ENCODE measurements around the gene RAG2. TPM values are rescaled to one million over a fixed set of nuclear protein-coding genes. Genes with fewer than 3 reads are reported as not detected.

The RAG2 gene
- total RNA-seq (not detected in 2 replicates), polyA plus RNA-seq (not detected in 2 replicates), polyA minus RNA-seq (not detected in 2 replicates), Bru-seq, nascent RNA (not detected), BruChase-seq, experiment 1, labeled RNA remaining after a 6-hour chase (not detected), BruChase-seq, experiment 2, labeled RNA remaining after a 2-hour chase (not detected)
- polyA plus RNA-seq (2011; cell fraction: cytosol; rRNA removed) = not detected in 2 replicates
- polyA plus RNA-seq (2011; cell fraction: nucleus; rRNA removed) = not detected in 2 replicates
- not detected in 2 replicates for polyA plus RNA-seq (2012)
- not detected for polyA minus RNA-seq (2011; cell fraction: cytosol; rRNA and poly(A)+ RNA removed)
- not detected in 2 replicates for polyA minus RNA-seq (2011; cell fraction: nucleus; rRNA and poly(A)+ RNA removed)
- long read RNA-seq, partial matches to known transcripts = 0 of 4 reads
- long read RNA-seq, other reads (novel, unspliced or antisense) = 4 of 4 reads

- no peaks in the 10 kb centered on the region for H3K36me3 ChIP-seq (ENCODE audit: control insufficient read depth in 2 of 2, extremely low read depth in 1 of 2, insufficient read depth in 2 of 2, low read length in 2 of 2)
- no peaks in the 10 kb centered on the region for H3K9me3 ChIP-seq (replicated peaks; ENCODE audit: control insufficient read depth, insufficient read depth, low read length)
- intact Hi-C loops (cut with micrococcal nuclease) (no loop called here), dilution Hi-C loops (cut with MboI; ENCODE audit: extremely low pct_ligation_motif_present, low sequenced_read_pairs) (no loop called here)
- H3K79me2 ChIP-seq (ENCODE audit: control insufficient read depth, insufficient read depth, low read length) = no peaks in the 10 kb centered on the region
- FAIRE-seq (no peak), DNase-seq (ENCODE audit: low read depth, low spot score) (no peak)
- H3K9me1 ChIP-seq (replicated peaks; ENCODE audit: control insufficient read depth, extremely low read depth, insufficient read depth, low read length) = no peaks in the 10 kb centered on the region
- no peak within 1 kb of the TSS for H3K9ac ChIP-seq (replicated peaks; ENCODE audit: extremely low read depth, insufficient read depth, low read length)
- H3K4me3 ChIP-seq (replicated peaks in 1 of 3; ENCODE audit: insufficient read depth in 1 of 3, low read depth in 1 of 3, low read length in 3 of 3) = no peak within 1 kb of the TSS
- H4K20me1 ChIP-seq (replicated peaks; ENCODE audit: control insufficient read depth, extremely low read depth, insufficient read depth, low read length) = no peaks in the 10 kb centered on the region
- no peaks in the 10 kb centered on the region for H3K27me3 ChIP-seq (ENCODE audit: control insufficient read depth in 2 of 2, insufficient read depth in 2 of 2, low read length in 2 of 2)
- H3K27ac ChIP-seq (ENCODE audit: insufficient read depth, low read depth, low read length) = no peak within 1 kb of the TSS
- no peak for TF ChIP-seq FOS (IDR thresholded peaks at IDR 0.05; ENCODE audit: borderline replicate concordance, insufficient read depth, low read length)
- TF ChIP-seq JUN (IDR thresholded peaks at IDR 0.05; ENCODE audit: borderline replicate concordance, insufficient read depth, insufficient read length, low read depth) = no peak
- no peak for TF ChIP-seq CTCF (IDR thresholded peaks at IDR 0.05; ENCODE audit: extremely low read depth in 1 of 2, insufficient read depth in 1 of 2, low read depth in 1 of 2, low read length in 2 of 2)
- TF ChIP-seq POLR2A (IDR thresholded peaks at IDR 0.05; ENCODE audit: low read depth, low read length) = no peak
- no peak for TF ChIP-seq POLR2AphosphoS5 (IDR thresholded peaks at IDR 0.05; ENCODE audit: insufficient read depth, low read depth, low read length)
- no peak for TF ChIP-seq MAX (IDR thresholded peaks at IDR 0.05; ENCODE audit: insufficient read depth, insufficient read length)
- no peak for TF ChIP-seq GATA2 (IDR thresholded peaks at IDR 0.05; ENCODE audit: insufficient read depth, insufficient read length, low read depth, low read length)
- no peak for TF ChIP-seq EZH2 (IDR thresholded peaks at IDR 0.05; ENCODE audit: borderline replicate concordance, low read depth, low read length, severe bottlenecking)
- no peak for TF ChIP-seq MYC (IDR thresholded peaks at IDR 0.05; ENCODE audit: low read depth, low read length)
- BruUV-seq (replicated peaks) = no TSS peak
- H3K4me2 ChIP-seq (ENCODE audit: insufficient read depth, low read length) = no peak within 1 kb of the TSS
- ChIA-PET POLR2A (no interaction called here), CTCF (no interaction called here)
- peaks cover 5% of the 10 kb centered on the region for H3K4me1 ChIP-seq (ENCODE audit: control insufficient read depth, extremely low read depth, insufficient read depth, low read length)
- H2AFZ ChIP-seq (ENCODE audit: low read depth, low read length) = no peak within 1 kb of the TSS
Observed at GRCh38 chr11:36598051-36598450, at the start of gene RAG2. Gene RAG2, minus strand, starts transcription at chr11:36598236. Its CDS starts 4,068 bp downstream, at chr11:36594168.

All from endothelial cell of umbilical vein (primary cell).